Nephron progenitor cell (in vitro differentiated cells): Measurements from ENCODE around the gene TRMT2B.
"Not testable (repeated sequence)": the region's sequence is repeated elsewhere in the genome, so short reads cannot be mapped to it uniquely, and the experiment has no call there.

ENCODE experiments used
- DNase-seq: peaks from one replicate; pipeline ENCODE4 v3.0.0; 2021
- H3K27ac Mint-ChIP-seq: 2 replicates; pipeline ENCODE4 v1.8.0; 2021; ENCODE audit warnings: mild to moderate bottlenecking, moderate library complexity, mixed read lengths
- H3K27me3 Mint-ChIP-seq: 2 replicates; pipeline ENCODE4 v1.8.0; 2021; ENCODE audit warnings: mild to moderate bottlenecking, low read depth, mixed read lengths; ENCODE audit not compliant: poor library complexity
- H3K36me3 Mint-ChIP-seq: 2 replicates; pipeline ENCODE4 v1.8.0; 2021; ENCODE audit warnings: low read depth, mixed read lengths
- H3K4me1 Mint-ChIP-seq: 2 replicates; pipeline ENCODE4 v1.8.0; 2021; ENCODE audit warnings: mixed read lengths
- H3K4me3 Mint-ChIP-seq: 2 replicates; pipeline ENCODE4 v1.8.0; 2021; ENCODE audit warnings: mild to moderate bottlenecking, moderate library complexity, mixed read lengths
- H3K9me3 Mint-ChIP-seq: 2 replicates; pipeline ENCODE4 v1.8.0; 2021; ENCODE audit warnings: mild to moderate bottlenecking, moderate library complexity, mixed read lengths
- CTCF ChIP-seq: fragments of 200-600 bp; sonication (generic); IDR thresholded peaks from 2 replicates; pipeline ENCODE4 v1.5.0; 2021; ENCODE audit warnings: antibody characterized with exemption

The TRMT2B gene

GRCh38 chrX:100990139-100990538, 61.8 kb downstream of the TRMT2B start:
- H3K27me3 Mint-ChIP-seq, result peaks cover 4% of the 10 kb centered on the region
- no peaks in the 10 kb centered on the region for H3K4me1 Mint-ChIP-seq
- DNase-seq, result no peak
- H3K9me3 Mint-ChIP-seq, result peaks cover 36% of the 10 kb centered on the region
- TF ChIP-seq CTCF, result no peak
- no peak overlapping the region for H3K4me3 Mint-ChIP-seq
- H3K27ac Mint-ChIP-seq, result no peak overlapping the region
- H3K36me3 Mint-ChIP-seq, result peaks cover 4% of the 10 kb centered on the region

GRCh38 chrX:100984818-100985217, 67.1 kb downstream of the TRMT2B start:
- Mint-ChIP-seq H3K27ac (peak overlapping the region; percentile 2), H3K4me1 (no peaks in the 10 kb centered on the region), H3K4me3 (no peak overlapping the region), H3K9me3 (peaks cover 35% of the 10 kb centered on the region), H3K36me3 (peaks cover 4% of the 10 kb centered on the region), H3K27me3 (no peaks in the 10 kb centered on the region)
- no peak for DNase-seq
- TF ChIP-seq CTCF, result no peak

- not testable (repeated sequence) for H3K4me1 Mint-ChIP-seq, H3K36me3 Mint-ChIP-seq, H3K27ac Mint-ChIP-seq, H3K4me3 Mint-ChIP-seq, DNase-seq, H3K27me3 Mint-ChIP-seq
- H3K9me3 Mint-ChIP-seq, result peaks cover 49% of the 10 kb centered on the region
Observed at GRCh38 chrX:100981498-100981845, 70.4 kb downstream of the TRMT2B start.

GRCh38 chrX:100980608-100981497, 71.1 kb downstream of the TRMT2B start:
- peaks cover 56% of the 10 kb centered on the region for H3K9me3 Mint-ChIP-seq
- no peaks in the 10 kb centered on the region for H3K4me1 Mint-ChIP-seq
- no peak for TF ChIP-seq CTCF
- no peaks in the 10 kb centered on the region for H3K36me3 Mint-ChIP-seq
- no peaks in the 10 kb centered on the region for H3K27me3 Mint-ChIP-seq
- no peak overlapping the region for H3K27ac Mint-ChIP-seq
- DNase-seq, result no peak
- H3K4me3 Mint-ChIP-seq, result no peak overlapping the region

GRCh38 chrX:100979881-100980607, 71.9 kb downstream of the TRMT2B start:
- Mint-ChIP-seq H3K27me3 (no peaks in the 10 kb centered on the region), H3K4me1 (no peaks in the 10 kb centered on the region), H3K4me3 (no peak overlapping the region), H3K36me3 (no peaks in the 10 kb centered on the region), H3K27ac (no peak overlapping the region), H3K9me3 (peaks cover 55% of the 10 kb centered on the region)
- DNase-seq, result no peak
- TF ChIP-seq CTCF, result no peak

GRCh38 chrX:100976211-100976610, 75.7 kb downstream of the TRMT2B start:
- DNase-seq, result no peak
- H3K4me3 Mint-ChIP-seq, result no peak overlapping the region
- H3K27ac Mint-ChIP-seq, result no peak overlapping the region
- H3K4me1 Mint-ChIP-seq, result no peaks in the 10 kb centered on the region
- TF ChIP-seq CTCF, result no peak
- no peaks in the 10 kb centered on the region for H3K27me3 Mint-ChIP-seq
- H3K9me3 Mint-ChIP-seq, result peaks cover 67% of the 10 kb centered on the region
- H3K36me3 Mint-ChIP-seq, result peaks cover 9% of the 10 kb centered on the region
